Activated CD4-positive, alpha-beta T cell treated with anti-CD3 and anti-CD28 coated beads for 1 hour (primary cell): ENCODE results near the gene TRHDE.

Source experiments
- DNase-seq: peaks from one replicate; pipeline ENCODE4 v3.0.0-alpha.2; 2020

The TRHDE gene, protein sequence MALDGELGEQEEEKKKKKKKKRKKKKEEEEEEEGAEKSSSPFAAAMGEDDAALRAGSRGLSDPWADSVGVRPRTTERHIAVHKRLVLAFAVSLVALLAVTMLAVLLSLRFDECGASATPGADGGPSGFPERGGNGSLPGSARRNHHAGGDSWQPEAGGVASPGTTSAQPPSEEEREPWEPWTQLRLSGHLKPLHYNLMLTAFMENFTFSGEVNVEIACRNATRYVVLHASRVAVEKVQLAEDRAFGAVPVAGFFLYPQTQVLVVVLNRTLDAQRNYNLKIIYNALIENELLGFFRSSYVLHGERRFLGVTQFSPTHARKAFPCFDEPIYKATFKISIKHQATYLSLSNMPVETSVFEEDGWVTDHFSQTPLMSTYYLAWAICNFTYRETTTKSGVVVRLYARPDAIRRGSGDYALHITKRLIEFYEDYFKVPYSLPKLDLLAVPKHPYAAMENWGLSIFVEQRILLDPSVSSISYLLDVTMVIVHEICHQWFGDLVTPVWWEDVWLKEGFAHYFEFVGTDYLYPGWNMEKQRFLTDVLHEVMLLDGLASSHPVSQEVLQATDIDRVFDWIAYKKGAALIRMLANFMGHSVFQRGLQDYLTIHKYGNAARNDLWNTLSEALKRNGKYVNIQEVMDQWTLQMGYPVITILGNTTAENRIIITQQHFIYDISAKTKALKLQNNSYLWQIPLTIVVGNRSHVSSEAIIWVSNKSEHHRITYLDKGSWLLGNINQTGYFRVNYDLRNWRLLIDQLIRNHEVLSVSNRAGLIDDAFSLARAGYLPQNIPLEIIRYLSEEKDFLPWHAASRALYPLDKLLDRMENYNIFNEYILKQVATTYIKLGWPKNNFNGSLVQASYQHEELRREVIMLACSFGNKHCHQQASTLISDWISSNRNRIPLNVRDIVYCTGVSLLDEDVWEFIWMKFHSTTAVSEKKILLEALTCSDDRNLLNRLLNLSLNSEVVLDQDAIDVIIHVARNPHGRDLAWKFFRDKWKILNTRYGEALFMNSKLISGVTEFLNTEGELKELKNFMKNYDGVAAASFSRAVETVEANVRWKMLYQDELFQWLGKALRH

DNA sequence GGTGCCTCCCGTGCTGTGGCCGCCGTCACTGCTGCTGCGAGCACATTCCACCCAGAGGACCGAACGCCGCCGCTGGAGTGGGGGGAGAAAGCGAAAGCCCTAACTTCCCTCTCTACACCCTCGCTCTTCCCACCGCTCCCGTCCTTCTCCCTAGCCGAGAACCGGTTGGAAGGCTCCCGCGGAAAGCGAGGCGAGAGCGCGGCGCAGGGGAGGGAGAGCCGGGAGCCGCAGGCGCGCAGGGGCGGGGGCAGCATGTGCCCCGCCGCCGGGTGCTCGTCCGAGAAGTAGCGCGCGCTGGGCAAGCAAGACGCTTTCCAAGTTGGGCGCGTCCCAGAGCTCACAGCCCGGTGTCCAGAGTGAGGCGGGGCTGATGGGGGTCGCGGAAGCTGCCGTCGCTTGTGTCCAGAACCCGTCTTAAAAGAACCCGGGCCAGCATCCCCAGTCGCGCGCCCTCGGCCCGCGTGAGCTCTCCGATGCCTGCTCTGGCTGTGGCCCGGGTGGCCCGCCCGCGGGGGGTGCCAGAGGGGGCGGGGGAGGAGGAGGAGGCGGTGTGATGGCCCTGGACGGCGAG, at the start of gene TRHDE:
TRHDE (plus strand) TSS at position 280 of the 571 bp plus-strand sequence; CDS start at position 554, 274 bp downstream.
- no peak for DNase-seq

DNA sequence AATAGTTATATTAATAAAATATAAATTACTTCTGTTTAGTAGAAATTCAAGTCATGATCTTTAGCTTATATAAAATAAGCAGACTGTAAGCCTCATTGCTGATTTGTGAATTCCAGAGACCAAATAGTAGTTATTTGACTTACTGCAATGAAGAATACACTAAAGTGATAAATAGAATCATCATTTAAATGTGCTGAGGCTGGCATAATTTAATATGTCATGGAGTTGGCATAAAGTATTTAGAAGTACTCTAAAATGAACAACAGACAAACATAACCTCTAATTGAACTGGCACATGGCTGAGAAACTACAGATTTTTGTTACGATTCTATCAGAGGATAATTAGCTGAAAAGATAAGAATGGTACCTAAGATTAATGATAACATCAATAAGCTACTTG, 45.7 kb upstream of the TRHDE start:
- DNase-seq: no peak

DNA sequence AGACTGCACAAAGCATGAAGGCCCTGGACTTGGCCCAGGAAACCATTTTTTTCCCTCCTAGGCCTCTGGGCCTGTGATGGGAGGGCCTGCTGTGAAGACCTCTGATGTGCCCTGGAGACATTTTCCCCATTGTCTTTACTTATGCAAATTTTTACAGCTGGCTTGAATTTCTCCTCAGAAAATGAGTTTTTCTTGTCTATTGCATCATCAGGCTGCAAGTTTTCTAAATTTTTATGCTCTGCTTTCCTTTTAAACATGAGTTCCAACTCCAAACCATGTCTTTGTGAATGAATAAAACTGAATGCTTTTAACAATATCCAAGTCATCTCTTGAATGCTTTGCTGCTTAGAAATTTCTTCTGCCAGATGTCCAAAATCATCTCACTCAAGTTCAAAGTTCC, 43.7 kb upstream of the TRHDE start:
- DNase-seq: no peak

DNA sequence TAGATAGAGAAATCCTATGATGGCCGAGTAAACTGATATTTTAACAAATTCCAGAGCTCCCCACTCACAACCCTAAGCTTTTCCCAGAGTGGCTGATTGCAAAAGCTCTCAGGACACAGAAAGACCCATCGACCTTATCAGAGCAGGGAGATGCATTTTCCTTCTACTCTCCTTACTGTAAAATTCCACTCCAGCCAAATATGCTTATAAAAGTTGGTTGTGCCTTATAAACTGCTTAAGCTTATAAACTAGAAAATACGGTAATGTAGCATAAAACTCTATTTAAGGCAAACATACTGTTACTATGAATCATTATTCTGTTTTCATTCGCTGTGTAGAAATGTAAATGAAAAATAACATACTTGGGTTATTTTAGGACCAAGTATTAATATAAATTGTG, 41.6 kb upstream of the TRHDE start:
- no peak for DNase-seq

DNA sequence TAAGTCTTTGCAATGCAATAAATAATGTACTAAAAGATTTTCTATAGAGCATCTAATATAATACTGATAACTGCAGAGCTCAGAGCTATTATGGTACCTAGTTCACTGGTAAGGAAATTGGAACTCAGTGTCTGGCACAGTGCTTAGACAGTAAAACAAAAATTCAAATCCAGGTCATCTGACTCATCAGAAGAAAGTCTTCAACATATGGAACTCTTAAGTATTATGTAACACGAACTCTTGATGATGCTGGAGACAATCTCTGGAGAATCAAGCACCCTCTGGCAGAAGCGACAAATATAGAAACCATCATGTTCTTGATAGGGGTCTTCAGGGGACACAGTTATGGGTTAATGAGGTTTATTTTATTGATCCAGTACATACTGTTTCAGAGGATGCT, 37.3 kb upstream of the TRHDE start:
- DNase-seq: no peak

DNA sequence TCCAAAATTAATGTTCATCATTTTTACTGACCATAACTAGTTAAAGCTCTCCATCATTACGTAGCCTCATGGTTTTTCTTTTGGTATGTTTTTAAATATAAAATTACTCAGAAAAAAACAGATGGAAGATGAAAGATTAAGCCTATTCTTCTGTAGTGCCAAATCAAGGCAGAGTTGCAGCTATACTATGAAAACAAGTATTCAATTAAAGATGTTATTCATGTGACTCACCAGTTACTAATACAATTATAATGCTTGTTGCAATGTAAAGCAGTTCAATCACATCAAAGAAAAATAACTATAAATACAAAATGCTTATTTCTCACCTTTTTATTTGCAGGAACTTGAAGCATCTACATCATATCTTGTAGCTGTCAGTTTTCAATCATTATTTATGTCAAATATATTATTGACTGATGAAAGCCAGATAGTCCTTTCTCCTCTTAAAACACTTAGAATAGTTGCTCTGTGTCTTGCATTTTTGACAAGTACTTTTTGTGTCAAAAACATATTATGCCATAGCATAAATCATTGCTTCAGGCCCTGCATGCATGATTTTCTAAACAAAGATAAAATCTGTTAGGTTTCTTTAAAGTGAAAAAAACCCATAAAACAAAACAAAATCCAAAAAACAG, 36.0 kb upstream of the TRHDE start:
- no peak for DNase-seq

DNA sequence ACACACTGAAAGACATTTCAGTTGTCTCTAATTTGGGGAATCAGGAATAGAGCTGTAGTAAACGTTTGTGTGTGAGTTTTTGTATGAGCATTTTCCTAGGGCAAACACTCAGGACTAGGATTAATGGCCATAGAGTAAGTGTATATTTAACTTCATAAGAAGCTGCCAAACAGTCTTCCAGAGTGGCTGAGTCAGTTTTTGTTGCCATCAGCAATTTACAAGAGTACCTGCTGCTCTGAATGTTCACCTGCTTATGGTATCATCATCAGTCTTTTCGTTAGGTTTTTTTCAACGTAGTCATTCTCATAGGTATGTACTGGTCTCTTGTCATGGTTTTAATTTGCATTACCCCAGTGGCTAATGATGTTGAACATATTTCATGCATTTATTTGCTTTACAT, 30.6 kb upstream of the TRHDE start:
- DNase-seq: no peak

DNA sequence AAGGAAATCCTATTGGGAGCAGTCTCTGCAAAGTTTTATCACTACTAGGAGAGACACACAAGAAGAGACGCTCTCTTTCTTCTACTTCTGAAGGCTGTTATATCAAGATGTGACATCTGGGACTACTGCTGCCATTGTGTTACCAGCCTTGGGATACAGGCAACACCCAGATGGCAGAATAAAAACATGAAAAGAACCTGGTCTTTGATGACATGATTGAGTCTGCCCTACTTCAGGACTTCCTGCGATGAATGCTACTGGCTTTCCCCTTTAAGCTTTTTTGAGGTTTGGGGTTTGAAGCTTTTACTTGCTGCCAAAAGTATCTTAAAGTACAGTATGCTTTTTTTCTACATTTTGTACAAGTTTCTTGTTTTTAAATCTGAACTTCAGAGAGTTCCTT, 29.2 kb upstream of the TRHDE start:
- no peak for DNase-seq

DNA sequence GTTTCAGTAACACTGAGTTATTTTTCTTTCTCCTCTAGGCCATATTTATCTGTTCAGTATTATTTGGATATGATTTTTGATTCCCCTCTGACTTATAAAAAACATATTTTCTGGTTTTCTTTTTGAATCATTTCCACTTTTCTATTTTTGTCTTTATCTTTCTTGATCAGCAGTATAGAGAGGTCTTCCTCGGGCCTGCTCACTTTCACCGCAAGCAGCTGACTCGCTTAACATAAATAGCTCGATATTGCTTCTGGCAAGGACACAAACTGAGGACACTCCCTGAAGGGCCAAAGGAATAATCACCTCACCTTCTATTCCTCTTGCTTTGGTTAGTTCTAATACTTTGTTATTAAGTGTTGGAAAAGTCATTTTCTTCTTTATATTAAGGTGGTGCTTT, 25.8 kb upstream of the TRHDE start:
- no peak for DNase-seq

DNA sequence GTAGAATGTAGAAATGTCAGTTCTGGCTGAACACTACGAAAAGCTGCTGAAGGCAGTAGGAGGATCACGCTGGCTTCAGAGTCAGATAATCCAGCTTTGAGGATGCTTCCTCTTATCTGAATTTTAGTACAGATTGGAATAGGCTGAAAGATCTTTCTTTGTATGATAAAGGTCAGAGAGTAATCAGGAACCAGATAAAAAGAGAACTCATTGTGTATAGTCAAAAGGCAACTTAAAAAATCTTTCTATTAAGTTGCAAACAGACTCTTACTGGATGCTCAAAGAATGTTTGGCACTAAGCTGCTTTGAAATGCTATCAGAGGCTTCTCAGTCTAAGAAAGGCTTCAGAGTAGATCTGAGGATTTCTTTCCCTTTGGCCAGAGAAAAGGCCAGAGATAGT, 21.8 kb upstream of the TRHDE start:
- no peak for DNase-seq

DNA sequence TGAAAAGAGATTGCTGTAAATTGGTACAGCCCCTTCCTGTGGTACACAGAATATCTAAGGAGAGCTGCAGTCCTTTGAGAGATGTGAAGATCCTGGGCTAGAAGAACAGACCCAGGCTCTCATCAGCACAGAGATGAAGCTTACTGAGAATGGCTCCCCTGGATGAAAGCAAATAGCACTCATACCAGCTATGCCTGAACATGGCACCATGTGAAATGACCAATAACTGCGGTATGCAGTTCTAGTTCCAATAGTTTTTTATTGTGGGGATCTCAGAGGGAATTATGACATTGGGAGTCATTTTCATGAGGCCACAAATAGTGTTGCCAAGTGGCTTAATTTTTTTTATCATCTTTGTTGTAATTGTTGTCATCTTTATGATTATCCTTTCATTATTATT, 15.4 kb upstream of the TRHDE start:
- DNase-seq: no peak

DNA sequence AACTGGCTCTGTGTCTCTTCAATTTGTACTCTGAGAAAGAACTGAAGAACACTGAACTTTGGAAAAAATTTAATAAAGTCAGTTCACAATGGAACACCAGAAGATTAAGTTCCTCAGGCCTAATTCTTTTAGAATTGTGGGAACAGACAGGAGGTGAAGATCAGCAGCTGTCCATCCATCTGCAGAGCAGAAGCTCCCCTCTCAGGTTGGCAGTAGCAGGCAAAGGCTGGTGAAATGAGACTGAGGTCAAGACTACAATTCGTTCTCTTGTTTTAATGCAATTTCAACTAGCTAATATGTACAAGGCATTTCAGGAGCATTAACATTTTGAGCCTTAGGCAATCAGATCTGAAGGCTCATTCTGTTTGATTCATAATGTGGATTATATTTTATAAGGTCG, 10.3 kb upstream of the TRHDE start:
- DNase-seq: no peak

DNA sequence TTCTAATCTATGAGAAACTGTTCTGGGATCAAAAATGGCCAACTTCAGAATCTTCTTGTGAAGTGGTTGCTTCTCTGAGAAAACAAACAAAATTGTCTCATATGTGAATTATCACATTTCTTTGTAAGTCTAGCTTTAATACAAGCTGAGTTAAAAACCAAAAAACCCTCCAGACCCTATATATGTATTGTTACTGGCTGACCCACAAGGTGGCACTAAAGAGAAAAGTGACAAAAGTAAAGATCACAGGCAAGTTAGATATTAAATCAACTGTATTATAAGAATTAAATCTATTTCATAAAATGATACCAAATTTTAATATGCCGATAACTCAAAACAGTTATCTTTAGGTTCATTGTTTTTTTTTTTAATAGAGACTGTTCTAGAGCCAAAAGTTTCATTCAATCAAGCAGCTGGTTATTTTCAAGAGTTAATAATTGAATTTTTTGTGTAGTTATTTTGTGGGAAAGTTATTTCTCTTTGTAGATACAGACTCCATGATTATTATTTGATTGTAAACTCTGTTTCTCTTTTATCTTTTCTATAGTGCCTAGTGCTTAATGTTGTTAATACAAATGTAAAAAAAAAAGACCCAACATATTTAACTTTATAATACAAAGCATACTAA, 7.5 kb upstream of the TRHDE start:
- DNase-seq: no peak

DNA sequence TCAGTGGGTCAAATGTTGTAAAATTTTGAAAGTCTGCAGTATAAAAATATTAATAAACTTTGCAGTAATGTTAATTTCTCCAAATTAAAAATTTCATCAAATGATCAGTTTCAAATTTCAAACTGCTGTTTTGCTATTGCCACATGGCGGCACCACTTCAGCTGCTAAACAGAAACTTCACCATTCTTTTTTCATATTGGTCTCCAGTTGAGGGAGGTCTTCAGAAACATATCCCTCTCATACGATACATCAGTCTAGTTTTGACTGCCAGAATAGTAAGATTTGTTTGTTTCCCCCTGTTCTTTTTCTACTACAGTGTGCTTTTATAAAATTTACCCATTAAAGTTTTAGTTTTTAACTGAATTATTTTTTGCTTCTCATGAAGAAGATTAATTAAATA, 4.2 kb upstream of the TRHDE start:
- DNase-seq: no peak

DNA sequence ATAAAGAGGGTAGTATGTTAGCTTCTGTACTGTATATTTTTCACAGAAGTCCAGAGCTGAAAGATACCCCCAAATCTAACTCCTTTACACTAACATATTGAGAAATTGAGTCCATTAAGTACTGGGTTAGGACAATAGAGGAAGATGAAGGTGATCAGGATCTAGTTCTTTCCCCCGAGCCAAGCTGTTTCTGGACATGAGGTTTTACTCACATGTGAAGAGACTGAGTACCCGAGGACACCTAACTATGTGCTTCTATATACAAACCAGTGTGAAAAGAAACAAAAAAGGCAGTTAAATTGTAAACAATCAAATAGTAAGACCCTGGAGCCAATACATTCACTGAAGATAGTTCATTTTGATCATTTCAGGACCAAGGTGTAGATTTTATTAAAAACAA, 3.8 kb upstream of the TRHDE start:
- no peak for DNase-seq

DNA sequence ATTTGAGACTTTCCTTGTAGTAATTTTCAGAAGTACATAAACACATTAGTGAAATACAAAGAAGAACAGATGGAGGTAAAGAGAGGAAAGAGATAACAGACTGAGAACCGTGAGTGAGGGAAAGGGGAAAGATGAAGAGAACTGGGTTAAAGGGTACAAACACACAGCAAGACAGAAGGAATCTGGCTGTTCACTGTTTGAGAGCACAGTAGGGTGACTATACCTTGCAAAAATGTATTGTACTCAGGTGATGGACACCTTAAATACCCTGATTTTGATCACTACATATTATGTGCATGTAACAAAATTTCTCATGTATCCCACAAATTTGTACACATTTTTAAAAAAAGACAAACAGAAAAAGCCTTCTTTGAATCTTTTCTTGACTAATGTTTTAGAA, 2.7 kb upstream of the TRHDE start:
- no peak for DNase-seq

DNA sequence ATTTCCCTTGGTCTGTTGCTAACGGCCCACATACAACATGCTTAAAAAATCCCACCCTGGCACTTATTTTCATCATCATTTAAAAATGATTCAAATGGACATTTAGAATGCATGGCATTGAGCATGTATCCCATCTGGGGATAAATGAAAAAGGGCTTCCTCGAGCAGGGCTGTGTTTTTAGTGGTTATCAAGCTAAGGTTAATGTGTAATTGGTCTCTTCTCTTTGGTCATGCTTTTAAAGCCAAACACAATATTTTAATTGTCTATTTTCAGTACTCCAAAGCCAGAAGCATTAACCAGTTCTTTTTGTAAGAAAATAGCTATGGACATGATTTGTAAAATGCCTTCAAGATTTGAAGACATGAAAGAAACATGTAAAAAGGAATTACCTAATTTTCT, 1.9 kb upstream of the TRHDE start:
- DNase-seq: no peak

DNA sequence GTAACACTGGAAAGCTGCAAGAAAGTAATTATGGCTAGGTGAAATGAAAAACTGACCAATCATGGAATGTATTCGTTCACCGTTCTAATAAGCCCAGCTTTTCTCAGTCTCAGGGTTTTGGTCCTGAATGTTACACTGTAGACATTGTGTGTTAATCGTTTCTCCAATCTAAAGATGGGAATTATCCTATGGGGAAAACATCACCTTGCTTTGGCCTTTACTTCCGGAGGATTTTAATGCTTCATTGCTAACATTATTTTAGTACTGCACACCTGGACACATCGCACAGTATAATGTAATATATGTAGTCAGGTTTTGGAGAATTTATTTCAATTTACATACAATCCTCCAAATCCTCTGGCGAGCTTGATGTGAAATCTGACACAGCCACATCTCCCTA, 1.2 kb upstream of the TRHDE start:
- DNase-seq: no peak

DNA sequence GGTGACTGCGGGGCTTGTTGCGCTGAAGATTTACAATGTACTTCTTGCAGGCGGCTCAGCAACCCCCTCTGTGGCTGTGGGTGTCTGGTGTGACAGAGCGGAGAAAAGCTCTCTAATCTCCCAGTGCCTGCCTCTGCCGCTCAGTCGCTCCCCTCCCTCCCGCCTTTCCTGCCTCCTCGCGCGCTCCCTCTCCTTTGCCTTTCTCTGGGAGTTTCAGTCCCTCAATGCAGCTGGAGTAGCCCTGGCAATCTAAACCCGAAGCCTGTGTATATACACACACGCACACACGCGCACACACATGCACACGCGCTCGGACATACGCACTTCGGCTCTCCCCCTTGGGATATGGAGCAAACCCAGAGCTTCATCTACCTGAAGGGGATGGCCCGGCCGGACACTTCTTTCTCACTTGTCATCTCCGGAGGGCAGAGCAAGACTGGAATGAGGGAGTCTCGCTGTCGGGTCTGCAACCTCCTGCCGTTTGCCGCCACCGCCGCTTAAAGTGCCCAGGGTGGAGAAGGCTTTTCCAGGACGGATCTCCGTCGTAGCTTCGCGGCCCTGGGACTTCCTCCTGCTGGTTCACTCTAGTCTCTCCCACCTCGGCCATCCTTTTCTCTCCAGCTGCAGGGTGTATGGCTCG, 599 bp upstream of the TRHDE start:
- DNase-seq: no peak

DNA sequence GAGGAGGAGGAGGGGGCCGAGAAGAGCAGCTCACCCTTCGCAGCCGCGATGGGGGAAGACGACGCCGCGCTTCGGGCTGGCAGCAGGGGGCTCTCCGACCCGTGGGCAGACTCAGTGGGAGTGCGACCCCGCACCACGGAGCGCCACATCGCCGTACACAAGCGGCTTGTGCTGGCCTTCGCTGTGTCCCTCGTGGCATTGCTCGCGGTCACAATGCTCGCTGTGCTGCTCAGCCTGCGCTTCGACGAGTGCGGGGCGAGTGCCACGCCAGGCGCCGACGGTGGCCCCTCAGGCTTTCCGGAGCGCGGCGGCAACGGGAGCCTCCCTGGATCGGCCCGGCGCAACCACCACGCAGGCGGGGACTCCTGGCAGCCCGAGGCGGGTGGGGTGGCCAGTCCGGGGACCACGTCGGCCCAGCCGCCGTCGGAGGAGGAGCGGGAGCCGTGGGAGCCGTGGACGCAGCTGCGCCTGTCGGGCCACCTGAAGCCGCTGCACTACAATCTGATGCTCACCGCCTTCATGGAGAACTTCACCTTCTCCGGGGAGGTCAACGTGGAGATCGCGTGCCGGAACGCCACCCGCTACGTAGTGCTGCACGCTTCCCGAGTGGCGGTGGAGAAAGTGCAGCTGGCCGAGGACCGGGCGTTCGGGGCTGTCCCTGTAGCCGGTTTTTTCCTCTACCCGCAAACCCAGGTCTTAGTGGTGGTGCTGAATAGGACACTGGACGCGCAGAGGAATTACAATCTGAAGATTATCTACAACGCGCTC, 745 bp downstream of the TRHDE start:
- no peak for DNase-seq

DNA sequence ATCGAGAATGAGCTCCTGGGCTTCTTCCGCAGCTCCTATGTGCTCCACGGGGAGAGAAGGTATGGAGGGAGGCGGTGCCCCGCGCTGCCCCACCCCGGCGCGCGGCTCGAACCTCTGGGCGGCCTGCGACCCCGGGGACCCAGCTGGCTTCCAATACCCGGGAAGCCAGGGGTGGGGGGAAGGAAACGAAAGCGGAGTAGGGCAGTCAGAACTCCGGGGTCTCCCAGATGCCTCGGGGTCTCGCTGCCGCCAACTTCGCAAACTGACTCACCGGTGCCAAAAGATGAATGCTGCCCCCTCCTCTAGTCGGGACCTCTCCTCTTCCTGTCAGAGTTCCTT, 1.3 kb downstream of the TRHDE start:
- no peak for DNase-seq
